DLD1 (cell line): ENCODE results near the gene FUCA1.
"Not testable (repeated sequence)": the region's sequence is repeated elsewhere in the genome, so short reads cannot be mapped to it uniquely, and the experiment has no call there.

Source experiments
- in situ Hi-C: cut with HindIII; loops from 2 replicates; pipeline ENCODE4 v1.10.0; 2017; ENCODE audit warnings: low sequenced_read_pairs

Gene FUCA1

GRCh38 chr1:23896491-23896890 lies 28.4 kb upstream of the FUCA1 start:
- in situ Hi-C loops: no loop called here

DNA sequence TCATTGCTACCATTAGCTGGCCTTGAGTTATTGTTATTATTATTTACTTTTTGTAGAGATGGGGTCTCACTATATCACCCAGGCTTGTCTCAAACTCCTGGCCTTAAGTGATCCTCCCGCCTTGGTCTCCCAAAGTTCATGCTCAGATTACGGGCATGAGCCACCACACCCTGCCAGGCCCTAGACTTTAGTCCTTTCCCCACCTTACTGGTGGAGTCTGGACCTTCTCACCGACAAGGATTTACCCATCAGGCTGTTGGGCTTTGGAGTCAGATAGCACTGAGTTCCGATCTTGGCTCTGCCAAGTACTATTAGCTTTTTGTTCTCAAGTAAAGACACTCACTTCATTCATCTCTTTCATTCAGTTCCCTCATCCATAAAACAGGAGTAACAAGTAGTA lies 27.9 kb upstream of the FUCA1 start:
- in situ Hi-C loops: no loop called here

- in situ Hi-C loops: no loop called here
These were observed 27.0 kb upstream of the FUCA1 start for GRCh38 chr1:23895082-23895481.

- in situ Hi-C loops: no loop called here
These were observed 21.0 kb upstream of the FUCA1 start for GRCh38 chr1:23889074-23889473.

DNA sequence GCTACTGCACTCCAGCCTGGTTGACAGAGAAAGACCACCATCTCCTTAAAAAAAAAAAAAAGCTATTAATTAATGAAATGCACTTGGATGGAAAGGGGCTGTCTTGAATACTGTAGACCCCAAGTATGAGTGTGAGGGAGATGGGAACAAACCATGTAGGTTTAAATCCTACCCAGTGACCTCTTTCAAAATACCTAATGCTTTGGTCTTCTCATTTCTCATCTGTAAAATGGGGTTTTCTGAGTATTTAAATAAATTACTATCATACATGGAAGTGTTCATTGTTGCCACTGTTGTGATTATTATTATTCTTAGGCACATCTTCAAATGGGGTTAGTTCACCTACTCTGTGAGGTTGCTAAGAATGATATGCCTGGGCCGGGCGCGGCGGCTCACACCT lies 17.1 kb upstream of the FUCA1 start:
- in situ Hi-C loops: no loop called here

GRCh38 chr1:23882746-23883145 lies 14.7 kb upstream of the FUCA1 start:
- in situ Hi-C loops: no loop called here

DNA sequence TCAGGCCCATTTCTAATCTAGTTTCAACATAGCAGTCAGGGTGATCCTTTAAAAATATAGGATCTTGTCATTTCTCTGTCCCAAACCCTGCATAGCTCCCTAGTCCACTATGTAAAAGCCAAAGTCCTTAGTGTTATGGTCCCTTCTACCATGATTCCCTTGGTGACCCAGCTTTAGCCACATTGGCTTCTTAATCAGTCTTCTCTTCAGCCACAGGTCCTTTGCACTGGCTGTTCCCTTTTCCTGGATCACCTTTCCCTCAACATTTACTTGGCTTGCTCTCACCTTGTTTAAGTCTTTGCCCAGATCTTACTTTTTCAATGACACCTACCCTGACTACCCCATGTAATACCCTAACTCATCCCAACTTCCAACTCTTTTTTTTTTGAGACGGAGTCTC lies 11.7 kb upstream of the FUCA1 start:
- in situ Hi-C loops: no loop called here

DNA sequence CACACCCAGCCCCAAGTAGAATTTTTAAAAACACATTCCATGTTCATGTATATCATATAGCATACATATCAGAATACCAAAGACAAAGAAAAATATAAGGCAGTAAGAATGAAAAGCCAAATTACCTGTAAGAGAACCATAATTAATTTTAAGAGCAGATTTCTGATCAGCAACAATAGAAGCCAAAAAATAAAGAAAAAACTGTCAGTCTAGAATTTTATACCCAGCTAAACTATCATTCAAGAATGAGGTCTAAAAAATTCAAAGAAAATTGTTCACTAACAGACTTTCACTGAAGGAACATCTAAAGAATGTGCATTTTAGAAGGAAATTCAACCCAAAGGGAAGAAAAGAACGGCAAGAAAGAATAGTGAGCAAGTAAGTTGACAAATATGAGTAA lies 10.6 kb upstream of the FUCA1 start:
- in situ Hi-C loops: no loop called here

- in situ Hi-C loops: no loop called here
These were observed 7.3 kb upstream of the FUCA1 start for GRCh38 chr1:23875382-23875781.

DNA sequence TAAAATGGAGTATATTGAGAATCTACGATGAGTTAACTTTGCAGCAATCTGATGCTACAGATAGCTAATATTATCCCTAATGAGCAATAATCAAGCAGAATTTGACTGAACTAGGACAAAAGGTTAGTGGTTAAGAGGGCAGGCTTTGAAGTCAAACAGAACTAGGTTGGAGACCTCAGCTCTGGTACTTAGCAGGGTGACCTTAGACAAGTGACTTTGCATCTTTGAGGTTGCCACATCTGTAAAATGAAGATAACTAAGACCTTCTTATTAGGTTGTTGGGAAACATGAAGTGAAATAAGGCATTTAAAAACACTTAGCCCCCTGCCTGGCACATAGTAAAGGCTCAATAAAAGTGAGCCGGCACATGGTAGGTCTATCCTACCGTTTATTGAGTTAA lies 4.3 kb upstream of the FUCA1 start:
- in situ Hi-C loops: no loop called here

- in situ Hi-C loops: no loop called here
These were observed 961 bp upstream of the FUCA1 start for GRCh38 chr1:23869051-23869450.

- in situ Hi-C loops: no loop called here
These were observed 497 bp upstream of the FUCA1 start for GRCh38 chr1:23868557-23869016.

DNA sequence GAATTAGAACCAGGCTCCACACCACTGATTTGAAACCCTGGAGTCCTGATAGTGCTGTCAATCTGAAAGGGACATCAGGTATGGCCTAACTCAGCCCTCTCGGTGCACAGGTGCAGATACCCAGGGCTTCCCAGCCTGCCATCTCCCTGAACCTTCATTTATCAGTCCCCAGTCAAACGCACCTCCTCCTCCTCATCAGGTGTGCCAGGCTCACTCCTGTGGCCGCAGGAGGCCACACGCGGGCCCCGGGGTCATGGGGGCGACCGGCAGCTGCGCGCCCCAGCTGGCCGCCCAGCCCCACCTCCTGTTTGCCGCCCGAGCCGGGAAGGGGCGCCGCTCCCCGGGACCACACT lies 572 bp downstream of the FUCA1 start:
- in situ Hi-C loops: no loop called here

DNA sequence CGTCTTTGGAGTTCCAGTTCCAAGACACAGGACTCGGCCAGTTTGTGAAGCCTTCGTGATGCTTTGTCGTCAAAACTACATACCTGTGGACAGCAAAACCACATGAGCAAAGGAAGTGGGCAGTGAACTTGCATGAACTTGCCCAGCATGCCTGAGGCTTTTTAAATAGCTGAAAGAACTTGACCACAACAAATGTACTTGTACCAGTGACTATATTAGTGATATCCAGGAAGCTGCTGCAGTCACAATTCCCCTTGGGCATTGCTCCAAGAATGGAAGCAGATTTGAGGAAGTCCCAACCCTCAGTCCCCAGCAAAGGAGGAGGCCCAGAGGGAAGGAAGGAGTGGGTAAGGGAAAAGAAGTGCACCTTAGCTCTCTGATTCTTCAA lies 2.6 kb downstream of the FUCA1 start:
- in situ Hi-C loops: no loop called here

GRCh38 chr1:23864801-23865542 lies 3.1 kb downstream of the FUCA1 start:
- in situ Hi-C loops: no loop called here

DNA sequence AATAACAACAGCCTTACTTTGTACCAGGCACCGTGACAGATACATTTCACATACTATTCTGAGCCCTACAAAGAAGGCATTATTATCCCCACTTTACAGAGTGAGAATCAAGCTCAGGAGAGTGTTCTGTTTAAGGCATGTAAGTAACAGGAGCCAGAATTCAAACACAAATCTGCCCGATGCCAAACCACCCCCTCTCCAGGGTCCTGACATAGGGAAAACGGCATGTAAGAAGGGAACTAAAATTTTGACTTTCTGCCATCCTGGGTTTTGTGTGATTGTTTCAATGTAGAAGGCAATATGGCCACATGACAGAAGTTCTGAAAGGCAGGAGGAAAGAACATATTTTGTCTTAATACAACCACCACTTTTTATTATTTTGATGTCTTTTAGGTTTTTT lies 5.5 kb downstream of the FUCA1 start:
- in situ Hi-C loops: no loop called here

DNA sequence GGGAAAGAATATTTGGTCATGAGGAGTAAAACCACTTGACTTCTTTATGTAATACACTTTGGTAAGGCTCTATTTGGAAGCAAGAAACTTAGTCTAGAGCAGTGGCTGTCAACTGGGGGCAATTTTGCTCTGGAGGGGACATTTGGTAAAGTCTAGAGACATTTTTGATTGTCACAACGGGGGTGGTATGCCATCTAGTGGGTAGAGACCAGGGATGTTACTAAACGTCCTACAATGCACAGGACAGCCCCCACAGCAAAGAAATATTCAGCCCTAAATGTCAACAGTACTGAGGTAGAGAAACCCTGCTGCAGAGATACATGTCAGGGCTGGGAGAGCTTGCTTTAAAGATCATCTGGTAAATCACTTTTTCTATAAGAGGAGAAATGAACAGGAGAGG lies 13.5 kb downstream of the FUCA1 start:
- in situ Hi-C loops: no loop called here

DNA sequence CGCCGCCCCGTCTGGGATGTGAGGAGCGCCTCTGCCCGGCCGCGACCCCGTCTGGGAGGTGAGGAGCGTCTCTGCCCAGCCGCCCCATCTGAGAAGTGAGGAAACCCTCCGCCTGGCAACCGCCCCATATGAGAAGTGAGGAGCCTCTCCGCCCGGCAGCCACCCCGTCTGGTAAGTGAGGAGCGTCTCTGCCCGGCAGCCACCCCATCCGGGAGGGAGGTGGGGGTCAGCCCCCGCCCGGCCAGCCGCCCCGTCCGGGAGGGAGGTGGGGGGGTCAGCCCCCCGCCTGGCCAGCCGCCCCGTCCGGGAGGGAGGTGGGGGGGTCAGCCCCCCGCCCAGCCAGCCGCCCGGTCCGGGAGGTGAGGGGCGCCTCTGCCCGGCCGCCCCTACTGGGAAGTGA lies 15.0 kb downstream of the FUCA1 start:
- in situ Hi-C loops: not testable (repeated sequence)

DNA sequence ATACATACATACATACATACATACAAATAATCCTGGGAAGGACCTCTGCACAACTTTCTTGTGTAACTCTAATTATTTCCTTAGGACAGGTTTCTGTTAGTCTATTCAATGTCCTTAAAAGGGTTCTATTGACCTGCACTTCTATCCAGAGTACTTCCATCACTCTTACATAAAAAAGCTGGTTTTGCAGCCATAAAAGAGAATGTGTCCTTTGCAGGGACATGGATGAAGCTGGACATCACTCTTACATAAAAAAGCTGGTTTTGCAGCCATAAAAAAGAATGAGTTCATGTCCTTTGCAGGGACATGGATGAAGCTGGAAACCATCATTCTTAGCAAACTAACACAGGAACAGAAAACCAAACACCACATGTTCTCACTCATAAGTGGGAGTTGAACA lies 16.7 kb downstream of the FUCA1 start:
- in situ Hi-C loops: not testable (repeated sequence)

- in situ Hi-C loops: no loop called here
These were observed 19.1 kb downstream of the FUCA1 start for GRCh38 chr1:23848673-23849616.

DNA sequence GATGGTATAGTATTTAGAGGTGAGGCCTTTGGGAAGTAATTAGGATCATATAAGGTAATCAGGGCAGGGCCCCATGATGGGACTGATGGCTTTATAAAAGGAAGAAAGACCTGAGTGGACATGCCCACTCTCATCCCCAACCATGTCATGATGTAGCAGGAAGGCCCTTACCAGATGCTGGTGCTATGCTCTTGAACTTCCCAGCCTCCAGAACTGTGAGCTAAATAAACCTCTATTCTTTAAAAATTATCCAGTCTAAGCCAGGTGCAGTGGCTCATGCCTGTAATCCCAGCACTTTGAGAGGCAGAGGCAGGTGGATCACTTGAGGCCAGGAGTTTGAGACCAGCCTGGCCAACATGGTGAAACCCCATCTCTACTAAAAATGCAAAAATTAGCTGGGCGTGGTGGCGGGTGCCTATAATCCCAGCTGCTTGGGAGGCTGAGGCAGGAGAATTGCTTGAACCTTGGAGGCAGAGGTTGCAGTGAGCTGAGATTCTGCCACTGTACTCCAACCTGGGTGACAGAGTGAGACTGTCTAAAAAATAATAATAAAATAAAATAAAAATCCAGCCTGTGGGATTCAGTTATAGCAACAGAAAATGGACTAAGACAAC lies 20.5 kb downstream of the FUCA1 start:
- in situ Hi-C loops: not testable (repeated sequence)

DNA sequence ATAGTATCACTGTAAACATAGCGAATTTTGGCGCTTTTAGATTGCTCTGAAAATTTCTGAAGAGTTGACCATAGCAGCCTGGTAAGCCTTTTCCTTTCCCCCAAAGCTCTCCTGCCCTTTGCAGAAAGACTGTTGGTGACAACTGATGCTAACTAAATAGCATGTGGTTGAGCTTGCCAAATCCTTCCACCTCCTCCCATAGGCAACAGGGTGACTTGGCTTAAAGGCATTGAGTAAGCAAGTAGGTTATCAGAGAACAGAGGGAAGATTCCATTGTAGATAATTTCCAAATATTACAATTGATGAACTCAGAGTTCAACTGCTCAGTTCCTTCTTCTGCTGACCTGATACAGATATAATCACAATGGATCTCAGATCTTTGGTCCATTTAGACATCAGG lies 22.9 kb downstream of the FUCA1 start:
- in situ Hi-C loops: no loop called here
